Right lobe of liver (tissue), 4 donors: ENCODE results near the gene EHD3.

Experiments used
- POLR2A ChIP-seq: fragments of 450-650 bp; IDR thresholded peaks from one replicate; pipeline ENCODE4 v1.6.1; 2017; ENCODE audit warnings: antibody characterized with exemption, mild to moderate bottlenecking
- TF ChIP-seq, protein P1 (sequence below), 4 donors: fragments of 200-600 bp in 3 of 4; fragments of 450-650 bp in 1 of 4; IDR thresholded peaks; one replicate each; pipeline versions ENCODE4 v1.5.1 to v1.8.0; 2016 to 2022; ENCODE audit warnings: antibody characterized with exemption in 4 of 4, mild to moderate bottlenecking in 2 of 4
- donor health status: DM: no; HTN: no; CAD: no.
- donor health status: DM: no; HTN: no; CAD: no.
- donor health status: DM: no; HTN: yes; CAD: no.

DNA sequence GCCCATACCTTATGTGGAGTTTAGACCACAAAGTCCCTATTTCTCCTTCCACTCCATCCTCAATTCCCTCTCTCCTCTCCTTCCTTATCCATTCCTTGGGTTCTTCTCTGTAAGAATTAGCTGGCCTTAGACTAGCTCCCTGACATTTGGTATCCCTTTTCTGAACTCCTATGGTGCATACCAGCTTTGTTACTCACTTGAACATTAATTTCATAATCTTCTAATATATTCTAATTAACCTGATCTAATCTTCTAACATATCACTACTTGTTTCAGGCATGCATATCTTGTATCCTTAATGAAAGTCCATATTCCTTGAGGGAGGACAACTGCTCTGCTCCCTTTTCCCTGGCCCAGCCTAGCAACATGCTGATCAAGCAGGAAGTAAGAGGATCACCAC is 66.4 kb downstream of the EHD3 start:
- TF ChIP-seq POLR2A = no peak
- TF ChIP-seq, protein P1, sequence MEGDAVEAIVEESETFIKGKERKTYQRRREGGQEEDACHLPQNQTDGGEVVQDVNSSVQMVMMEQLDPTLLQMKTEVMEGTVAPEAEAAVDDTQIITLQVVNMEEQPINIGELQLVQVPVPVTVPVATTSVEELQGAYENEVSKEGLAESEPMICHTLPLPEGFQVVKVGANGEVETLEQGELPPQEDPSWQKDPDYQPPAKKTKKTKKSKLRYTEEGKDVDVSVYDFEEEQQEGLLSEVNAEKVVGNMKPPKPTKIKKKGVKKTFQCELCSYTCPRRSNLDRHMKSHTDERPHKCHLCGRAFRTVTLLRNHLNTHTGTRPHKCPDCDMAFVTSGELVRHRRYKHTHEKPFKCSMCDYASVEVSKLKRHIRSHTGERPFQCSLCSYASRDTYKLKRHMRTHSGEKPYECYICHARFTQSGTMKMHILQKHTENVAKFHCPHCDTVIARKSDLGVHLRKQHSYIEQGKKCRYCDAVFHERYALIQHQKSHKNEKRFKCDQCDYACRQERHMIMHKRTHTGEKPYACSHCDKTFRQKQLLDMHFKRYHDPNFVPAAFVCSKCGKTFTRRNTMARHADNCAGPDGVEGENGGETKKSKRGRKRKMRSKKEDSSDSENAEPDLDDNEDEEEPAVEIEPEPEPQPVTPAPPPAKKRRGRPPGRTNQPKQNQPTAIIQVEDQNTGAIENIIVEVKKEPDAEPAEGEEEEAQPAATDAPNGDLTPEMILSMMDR (IDR thresholded peaks at IDR 0.05) = no peak
